SIG-M5 treated with dmso at 0.1 percent for 504 hours (cell line): ENCODE measurements around the gene NHS.
A peak's percentile ranks its signal among the peaks of the same experiment; 100 is the strongest.
"Not testable (repeated sequence)": the region's sequence is repeated elsewhere in the genome, so short reads cannot be mapped to it uniquely, and the experiment has no call there.

ENCODE experiments used
- DNase-seq: peaks from one replicate; lab custom pipeline; 2025; ENCODE audit not compliant: unreplicated experiment; lab: John Stamatoyannopoulos, UW

Gene NHS

DNA sequence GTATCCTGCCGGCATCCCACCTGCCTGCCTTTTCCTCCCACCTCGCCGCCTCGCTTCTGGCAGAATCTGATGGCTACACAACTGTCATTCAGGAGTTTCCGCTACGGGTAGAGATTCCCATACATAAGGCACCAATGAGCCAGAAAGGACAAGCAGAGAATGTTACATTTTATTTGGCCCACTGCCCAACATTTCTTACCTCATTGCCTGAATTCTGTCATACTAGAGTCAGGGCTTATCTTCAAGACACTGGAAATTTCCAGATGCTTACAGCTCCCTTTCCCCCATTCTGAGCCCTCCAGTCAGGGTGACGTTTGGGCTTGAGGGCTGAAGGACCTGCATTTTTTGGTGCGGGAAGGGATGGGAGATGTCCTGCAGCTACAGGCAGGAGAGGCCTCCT is 113.0 kb downstream of the NHS start:
- DNase-seq: no peak

DNA sequence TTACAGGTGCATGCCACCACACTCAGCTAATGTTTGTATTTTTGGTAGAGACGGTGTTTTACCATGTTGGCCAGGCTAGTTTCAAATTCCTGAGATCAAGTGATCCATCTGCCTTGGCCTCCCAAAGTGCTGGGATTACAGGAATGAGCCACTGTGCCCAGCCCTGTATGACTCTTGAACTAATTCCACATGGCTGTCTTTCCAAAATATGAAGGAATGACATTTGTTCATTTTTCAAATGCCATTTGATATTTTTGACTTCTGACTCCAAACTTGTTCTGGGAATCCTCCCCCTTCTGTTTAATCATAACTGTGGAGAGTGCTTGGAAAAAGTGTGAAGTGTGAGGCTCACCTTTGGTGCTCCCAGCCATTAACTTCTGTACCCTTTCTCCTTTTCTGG is 119.2 kb downstream of the NHS start:
- no peak for DNase-seq

DNA sequence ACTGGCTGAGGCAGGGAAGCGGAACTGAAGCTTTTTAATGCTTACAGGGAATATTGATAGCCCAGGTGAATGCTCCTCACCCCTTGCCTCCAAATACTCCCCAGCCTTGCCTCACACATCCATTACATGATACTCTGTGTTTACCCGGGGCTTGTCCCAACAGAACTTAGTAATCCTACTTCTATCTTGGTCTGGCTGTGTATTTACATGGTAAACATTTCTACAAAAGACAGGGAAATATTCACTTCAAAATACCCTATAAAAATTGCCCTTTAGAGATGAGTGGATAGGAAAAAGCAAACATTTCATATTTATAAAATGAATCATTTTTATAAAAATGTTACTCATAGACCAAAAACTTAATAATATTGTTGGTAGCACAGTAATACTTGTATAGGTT is 120.1 kb downstream of the NHS start:
- DNase-seq: no peak

DNA sequence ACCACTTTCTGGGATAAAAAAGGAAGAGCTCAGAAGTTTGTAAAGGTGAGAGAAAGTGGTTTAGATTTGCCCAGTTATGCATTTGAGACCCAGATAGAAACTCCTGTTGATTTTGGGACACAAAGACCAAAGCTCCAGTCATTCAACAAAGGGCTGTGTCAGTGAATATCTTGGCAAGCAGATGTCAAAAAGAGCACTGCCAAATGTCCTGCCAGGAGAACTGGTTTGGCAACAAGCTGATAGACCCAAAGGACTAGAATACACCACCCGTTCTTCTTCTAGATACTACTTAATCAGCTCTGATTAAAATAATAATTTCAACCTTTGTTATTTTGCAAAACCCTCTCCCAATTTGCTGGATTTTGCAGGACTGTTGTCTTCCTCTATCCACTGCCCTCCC is 121.4 kb downstream of the NHS start:
- no peak for DNase-seq

DNA sequence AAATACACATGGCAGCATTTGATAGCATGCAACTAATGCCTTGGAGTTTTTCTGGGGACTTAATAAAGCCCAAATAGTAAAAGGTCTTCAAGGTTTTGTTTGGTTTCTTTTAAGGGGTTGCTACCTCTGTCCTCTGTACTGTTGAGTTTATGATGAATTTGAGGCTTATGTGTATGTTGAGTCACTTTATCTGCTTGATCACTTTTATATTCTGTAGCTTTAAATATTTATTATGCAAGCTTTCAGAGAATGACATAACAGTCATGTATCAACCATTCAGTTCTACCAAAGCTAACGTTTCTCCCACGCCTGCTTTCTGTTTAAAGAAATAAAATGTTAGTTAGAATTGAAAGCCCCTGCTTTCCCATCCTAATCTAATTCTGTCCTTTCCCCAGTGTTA is 122.2 kb downstream of the NHS start:
- no peak for DNase-seq

DNA sequence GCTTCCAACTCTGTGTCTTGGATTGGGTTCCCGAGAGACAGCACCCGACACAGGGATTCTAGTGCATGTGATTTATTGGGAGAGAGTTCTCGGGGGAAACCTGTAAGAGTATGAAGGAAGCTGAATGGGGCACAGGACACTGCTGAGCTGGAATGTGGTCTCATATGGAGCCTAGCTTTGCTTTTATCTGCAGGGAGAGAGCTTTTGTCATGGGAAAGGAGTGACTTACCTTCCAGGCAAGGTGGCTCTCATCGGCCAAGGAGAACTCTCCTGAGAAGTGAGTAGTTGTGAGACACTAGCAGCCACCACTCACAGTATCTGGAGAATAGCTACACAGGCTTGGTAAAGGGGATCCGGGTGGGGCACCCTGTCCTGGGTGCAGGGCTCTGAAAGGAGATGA is 124.5 kb downstream of the NHS start:
- no peak for DNase-seq

DNA sequence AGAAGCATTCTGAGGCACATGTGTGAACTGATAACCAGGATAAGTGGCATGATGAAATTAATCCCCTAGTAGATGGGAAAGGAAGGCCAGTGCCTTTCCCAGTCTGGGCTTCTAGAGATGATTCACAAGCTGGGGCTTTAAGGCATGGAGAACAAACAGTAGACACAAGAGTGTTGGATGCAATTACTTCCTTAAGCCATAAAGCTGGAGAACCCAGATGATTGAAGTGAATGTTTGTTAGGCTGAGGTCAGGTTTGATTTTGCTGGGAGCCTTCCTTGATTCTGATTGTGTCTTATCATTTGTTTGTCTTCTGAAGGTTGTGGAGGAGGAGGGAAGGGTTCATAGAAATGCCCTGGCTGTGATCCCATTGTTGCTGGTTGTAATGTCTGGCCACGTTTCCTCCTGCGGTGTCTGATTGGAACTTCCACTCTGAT is 125.2 kb downstream of the NHS start:
- DNase-seq: no peak

DNA sequence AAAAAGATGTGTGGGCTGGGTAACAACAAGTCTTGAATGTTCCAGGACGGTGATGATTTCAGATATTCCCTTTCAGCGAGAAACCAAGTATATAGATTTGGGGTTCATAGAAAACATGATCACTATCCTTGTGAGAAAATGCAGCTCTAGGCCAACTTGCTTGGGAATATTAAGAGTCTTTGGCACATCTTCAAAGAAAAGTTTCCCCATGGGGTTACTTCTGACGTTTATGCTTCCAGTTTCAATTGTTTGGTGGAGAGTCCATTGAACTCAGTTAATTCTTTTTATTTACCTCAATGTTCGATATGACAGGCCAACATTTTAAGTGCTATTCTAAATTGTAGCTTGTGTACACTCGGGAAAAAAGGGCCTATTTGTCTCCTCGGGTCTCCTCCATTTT is 126.7 kb downstream of the NHS start:
- no peak for DNase-seq

DNA sequence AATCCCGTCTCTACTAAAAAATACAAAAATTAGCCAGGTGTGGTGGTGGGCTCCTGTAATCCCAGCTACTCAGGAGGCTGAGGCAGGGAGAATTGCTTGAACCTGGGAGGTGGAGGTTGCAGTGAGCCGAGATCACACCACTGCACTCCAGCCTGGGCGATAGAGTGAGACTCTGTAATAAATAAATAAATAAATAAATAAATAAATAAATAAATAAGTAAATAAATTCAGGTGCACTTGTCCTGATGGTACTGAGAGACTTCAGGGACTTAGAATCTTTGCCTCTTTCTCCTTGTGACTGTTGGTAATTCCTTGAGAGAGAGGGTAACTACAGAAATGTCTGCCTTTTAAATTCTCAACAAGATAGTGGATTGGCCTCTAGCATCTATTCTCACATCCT is 131.4 kb downstream of the NHS start:
- not testable (repeated sequence) for DNase-seq

DNA sequence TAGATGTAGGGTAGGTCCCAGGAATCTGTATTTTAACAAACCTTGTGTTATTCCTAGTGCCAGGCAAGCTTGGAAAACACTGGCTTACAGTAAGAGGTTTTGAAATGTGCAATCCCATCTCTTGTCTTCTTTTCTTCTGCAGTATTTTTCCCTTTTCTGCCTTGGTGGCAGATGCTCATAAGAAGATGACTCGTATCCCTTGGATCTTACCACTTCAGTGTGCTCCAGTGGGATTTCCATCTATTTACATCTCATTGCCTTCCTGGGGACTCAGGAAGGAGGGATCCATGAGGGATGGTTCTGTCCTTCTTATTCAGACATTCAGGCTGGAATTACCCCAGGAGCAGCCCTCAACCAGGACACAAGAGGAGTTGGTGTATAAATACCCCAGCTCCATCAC is 136.6 kb downstream of the NHS start:
- DNase-seq: no peak

DNA sequence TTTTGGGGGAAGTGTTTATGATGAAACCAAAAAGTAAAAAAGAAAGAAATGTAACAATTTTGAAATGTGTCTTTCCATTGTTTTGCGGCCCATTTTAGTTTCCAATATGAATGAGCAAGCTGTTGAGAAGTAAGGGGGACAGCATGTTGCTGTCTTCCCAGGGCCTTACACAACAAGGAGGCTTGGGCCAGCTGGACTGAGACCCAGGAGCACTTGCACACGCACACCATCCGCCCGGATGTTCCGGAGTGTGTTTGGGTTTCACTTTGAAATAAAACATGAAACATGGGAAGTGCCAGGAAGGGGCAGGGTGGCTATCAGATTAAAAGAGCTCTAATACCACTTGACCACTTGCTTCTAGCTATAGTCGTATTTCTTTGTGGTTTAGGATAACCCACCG is 144.4 kb downstream of the NHS start:
- no peak for DNase-seq

DNA sequence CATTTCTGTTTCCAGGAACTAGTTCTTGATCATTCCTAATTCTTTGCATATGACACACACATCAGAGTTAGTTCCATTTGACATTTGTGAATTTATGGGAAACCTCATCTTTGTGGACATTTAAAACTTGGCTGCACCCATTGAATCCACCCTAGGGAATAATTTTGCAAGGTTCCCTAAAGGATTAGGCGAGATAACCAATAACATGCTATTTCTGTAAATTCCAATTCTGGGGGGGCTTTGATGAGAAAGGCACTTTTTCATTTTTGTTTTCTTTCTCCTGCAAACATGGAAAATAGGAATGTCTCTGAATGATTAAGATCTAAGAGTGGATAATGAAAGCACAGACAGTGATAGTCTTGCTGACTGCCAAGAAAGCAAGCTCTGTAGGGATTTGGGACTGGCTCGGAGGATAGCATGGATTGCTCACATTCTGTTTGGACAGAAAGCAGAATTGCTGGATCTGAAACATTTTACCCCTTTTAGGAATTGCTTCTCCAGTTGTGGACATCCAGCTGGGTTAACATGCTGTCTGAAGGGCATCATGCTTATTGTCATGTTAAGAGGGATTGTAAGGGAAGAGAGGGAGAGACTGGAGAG is 145.1 kb downstream of the NHS start:
- DNase-seq: no peak

DNA sequence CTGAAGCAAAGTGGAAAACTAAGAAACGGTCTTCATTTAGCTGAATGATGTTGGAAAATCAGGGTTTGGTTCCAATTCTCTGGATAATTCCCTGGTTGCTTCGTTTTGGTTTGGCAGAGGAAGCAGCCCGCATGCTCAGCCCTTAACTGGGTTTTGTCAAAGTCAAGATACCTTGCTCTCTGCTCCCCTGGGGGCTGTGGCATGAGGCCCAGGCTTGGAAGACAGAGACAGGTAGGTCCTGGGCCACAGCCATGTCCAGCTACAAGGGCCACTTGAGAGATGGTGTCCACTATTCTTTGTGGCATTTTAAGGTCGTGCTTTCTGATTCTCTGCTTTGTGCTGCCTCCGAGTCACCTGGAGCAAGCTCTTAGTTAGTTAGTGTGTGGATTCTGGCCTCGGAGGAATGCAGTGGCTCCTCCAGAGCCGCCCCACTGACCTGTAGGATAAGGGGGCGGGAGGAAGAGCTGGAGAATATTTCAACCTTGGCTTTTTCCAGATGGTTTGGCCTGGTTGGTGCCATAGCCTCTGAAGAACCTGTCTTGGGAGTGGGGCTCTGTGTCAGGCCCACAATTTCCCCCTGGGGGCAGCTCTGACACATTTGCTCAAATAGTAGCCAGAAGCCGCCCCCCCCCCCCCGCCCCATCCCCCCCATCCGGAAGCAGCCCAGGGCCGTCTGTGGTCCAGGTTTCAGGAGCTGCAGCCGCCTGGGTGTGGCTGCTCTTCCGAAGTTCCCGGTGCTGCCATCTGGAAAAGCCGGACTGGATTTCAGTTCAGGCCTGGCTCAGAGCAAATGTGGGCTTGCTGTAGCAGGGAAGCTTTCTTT is 147.1 kb downstream of the NHS start:
- DNase-seq: no peak

DNA sequence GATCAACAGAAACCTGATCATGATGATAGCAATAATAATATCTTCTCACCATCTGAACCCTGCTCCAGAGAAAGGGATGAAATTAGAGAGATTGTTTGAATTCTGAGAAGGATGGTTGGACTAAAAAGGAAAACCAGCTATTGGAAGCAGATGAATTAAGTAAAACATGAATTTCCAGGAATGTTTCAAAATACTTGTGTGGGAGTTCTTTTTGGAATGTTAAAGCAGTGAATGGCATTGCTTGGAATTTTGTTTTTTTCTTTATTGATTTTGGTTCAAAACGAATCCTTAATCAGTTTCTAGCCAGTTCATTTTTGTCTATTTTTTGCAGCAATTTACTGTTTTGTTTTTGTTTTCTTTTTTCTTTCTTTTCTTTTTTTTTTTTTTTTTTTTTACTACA is 150.3 kb downstream of the NHS start:
- DNase-seq: no peak

DNA sequence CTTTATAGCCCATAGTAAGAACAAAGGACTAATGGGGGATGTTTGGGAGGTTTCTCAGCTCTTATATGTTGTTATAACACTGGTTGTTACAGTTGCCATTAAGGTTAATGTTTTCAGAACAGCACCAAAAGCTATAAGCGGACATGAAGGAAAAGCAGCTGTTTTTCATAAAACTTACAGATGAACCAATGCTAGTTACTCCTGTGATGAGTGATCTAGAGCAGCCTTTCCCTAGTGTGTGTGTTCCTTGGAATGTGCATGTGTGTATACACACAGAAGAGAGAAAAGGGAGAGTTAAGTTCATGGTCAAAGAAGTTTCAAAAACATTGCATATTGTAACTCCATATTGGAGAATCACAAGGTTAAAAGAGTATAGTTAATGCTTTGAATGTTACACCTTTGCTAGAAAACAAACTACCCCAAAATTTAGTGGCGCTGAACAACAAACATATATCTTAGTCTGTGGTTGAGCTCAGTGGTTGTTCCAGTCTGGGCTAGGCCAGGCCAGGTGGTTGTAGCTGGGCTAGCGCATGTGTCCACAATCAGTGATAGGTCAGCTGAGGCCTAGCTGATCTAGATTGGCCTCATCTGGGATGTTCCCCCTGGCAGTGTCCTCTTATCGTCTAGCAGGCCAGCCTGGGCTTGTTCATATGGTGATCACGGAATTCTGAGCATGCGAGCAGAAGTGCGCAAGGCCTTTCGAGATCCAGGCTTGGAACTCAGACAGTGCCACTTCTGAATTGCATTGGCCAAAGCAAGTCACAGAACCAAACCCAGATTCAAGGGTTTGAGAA is 151.0 kb downstream of the NHS start:
- no peak for DNase-seq

DNA sequence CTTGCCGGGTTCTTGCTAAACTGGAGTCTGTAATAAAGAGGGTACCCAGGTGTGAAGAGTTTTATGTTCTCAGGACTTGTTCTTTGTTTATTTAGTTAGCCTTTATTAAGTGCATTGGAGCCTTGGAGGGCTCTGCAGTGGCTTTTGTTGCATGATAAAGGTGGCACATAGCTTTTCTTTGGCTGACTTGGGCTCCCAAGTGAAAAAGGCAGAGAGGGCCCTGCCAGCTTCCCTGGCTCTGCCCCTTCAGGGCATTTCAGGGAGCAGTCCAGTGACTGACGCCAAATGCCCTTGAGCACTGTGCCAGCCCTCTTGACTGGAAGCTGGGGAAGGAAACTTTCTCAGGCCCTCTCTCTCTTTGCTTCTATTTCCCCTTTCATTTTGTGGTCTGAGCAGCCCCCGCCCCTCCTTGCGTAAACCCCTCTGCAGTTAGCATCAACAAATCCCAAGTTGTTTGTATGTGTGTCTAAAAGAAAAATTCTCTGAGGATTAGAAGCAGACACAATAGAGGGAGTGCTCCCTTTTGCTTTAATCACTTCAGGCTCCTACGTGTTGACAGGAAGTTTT is 152.2 kb downstream of the NHS start:
- peak; percentile 80 for DNase-seq

DNA sequence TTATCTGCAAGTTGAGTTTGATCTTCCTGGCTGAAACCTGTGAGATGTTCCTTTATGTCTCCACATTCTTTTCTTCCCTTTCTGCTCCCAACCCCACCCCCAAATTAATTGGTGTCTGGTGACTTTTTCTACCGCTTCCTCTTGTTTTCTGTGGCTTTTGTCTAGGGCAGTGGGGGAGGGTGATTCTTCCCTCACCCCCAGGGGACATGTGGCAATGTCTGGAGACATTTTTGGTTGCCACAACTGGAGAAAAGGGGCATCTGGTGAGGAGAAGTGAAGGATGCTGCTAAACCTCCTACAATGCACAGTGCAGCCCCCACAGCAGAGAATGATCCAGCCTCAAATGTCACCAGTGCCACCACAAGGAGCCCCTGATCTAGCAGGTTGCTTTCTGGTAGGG is 152.9 kb downstream of the NHS start:
- peak; percentile 85 for DNase-seq

DNA sequence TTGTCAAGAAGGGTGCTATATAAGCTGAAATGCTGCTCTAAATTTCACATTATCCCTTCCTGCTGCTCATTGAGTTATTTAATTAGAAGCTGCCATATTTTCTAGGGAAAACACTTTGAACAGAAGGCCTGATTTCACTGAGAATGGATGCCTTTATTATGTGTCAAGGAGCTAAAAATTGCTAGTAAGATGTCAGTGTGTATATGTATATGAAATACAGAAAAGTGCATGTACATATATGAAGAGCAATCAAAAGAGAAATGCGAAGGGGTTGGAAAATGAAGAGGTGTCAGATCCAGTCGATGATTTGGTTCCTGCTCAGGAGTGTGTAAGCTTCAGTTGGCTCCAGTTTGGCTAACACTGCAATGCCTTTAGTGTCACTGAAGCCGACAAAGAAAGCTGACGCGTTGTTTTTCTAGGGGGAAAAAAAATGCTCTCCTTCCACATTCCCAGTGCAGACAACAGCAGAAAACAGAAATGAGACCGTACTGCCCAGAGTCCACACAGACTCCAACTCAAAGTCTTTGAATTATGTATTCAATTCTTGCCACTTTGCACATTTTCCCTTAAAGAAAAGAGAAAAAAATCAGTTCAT is 154.2 kb downstream of the NHS start:
- no peak for DNase-seq

DNA sequence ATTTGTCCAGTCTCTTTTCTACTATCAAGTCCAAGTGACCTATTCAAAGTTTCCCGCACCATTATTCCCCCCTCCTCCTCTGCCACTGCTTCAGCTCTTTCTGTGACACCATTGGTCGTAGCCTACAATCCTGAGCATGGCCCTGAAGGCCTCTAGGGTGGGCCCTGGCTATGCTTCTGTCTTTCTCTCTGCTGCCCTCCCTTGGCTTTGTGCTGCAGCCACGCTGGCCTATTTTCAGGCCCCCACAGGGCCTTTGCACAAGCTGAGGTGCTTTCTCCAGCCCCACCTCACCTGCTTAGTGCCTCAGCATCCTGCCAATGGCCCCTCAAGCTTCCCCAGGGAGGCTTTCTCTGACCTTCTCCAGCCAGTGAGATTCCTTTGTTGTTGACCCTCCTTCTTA is 156.5 kb downstream of the NHS start:
- DNase-seq: no peak

DNA sequence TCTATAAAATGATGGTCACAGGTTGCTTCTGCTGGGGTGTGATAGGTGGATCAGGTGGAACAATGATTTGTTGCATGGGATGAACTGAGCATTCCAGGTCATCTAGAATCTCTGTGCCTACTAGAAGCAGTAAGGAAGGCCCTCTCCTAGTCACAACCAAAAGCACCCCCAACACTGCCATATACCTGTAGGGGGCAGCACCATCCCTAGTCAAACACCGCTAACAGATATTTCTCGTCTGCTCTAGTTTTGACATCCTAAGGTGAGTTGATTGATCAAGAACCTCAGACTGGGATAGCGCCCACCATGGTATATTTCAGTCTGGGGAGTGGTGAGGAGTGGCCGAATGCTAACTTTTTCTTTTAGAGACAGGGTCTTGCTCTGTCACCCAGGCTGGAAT is 160.2 kb downstream of the NHS start:
- DNase-seq: no peak

DNA sequence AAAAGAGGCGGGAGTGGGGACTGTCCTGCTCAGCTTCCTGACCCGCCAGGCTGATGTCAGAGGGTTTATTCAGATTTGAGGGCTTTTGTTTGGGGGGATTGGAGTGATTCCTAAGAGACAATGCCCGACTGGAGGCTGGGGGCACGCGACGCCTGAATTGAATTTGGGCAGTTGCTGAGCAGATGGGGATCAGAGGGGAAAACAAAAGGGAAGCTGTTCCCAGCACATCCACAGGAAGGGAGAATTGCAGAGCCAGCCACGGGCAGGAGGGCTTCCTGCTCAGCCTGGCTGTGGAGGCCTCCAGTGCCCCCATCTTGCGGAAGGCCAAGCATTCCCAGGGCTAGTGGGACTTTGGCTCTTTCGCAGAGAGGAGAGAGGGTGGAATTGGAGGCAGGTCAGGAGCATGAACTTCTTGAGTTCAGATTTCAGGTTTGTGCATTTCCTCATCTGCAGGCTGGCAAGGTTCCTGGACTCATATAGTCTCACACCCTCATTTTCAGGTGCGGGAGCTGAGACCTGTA is 162.8 kb downstream of the NHS start:
- no peak for DNase-seq
